GM23338 (cell line): ENCODE data around the gene TMEM244. TPM values are rescaled to one million over a fixed set of nuclear protein-coding genes. Genes with fewer than 3 reads are reported as not detected.

Experiments used
- ATAC-seq: fragments of 200-7000 bp; cut with Tn5 transposase; 3 replicates; pipeline ENCODE4 v1.9.1; 2020
- DNase-seq: peaks from one replicate; pipeline ENCODE4 v3.0.0-alpha.2; 2015; ENCODE audit warnings: low spot score
- H2AFZ ChIP-seq: fragments of 200-600 bp; sonication (generic); 2 replicates; pipeline ENCODE4 v1.8.0; 2016; ENCODE audit warnings: antibody characterized with exemption, mild to moderate bottlenecking, moderate library complexity
- H3F3A ChIP-seq: fragments of 200-600 bp; sonication (generic); replicated peaks from 2 replicates; pipeline ENCODE4 v1.8.0; 2017; ENCODE audit warnings: antibody characterized with exemption, mixed run types, low read depth
- H3K27ac ChIP-seq: fragments of 200-600 bp; sonication (generic); 2 replicates; pipeline ENCODE4 v1.6.1; 2016; ENCODE audit warnings: low read depth
- H3K27me3 ChIP-seq: fragments of 200-600 bp; sonication (generic); 2 replicates; pipeline ENCODE4 v1.8.0; 2016; ENCODE audit warnings: mild to moderate bottlenecking, mixed run types, moderate library complexity; ENCODE audit not compliant: insufficient read depth
- H3K36me3 ChIP-seq: fragments of 200-600 bp; sonication (generic); 2 replicates; pipeline ENCODE4 v1.8.0; 2016; ENCODE audit warnings: mild to moderate bottlenecking; ENCODE audit not compliant: insufficient read depth
- H3K4me1 ChIP-seq: fragments of 200-600 bp; sonication (generic); 2 replicates; pipeline ENCODE4 v1.8.0; 2016; ENCODE audit warnings: mild to moderate bottlenecking, moderate library complexity; ENCODE audit not compliant: insufficient read depth
- H3K4me2 ChIP-seq: fragments of 200-600 bp; sonication (generic); 2 replicates; pipeline ENCODE4 v1.7.1; 2017; ENCODE audit warnings: mixed run types
- H3K4me3 ChIP-seq: fragments of 200-600 bp; sonication (generic); 2 replicates; pipeline ENCODE4 v1.6.1; 2016; ENCODE audit warnings: mixed run types
- H3K79me2 ChIP-seq: fragments of 200-600 bp; sonication (generic); replicated peaks from 2 replicates; pipeline ENCODE4 v1.8.0; 2017; ENCODE audit warnings: mild to moderate bottlenecking; ENCODE audit not compliant: insufficient read depth
- H3K9me2 ChIP-seq: fragments of 200-600 bp; sonication (generic); 2 replicates; pipeline ENCODE4 v1.8.0; 2017; ENCODE audit not compliant: insufficient read depth
- H4K20me1 ChIP-seq: fragments of 200-600 bp; sonication (generic); replicated peaks from 2 replicates; pipeline ENCODE4 v1.8.0; 2017; ENCODE audit warnings: mild to moderate bottlenecking; ENCODE audit not compliant: insufficient read depth
- H3K27ac Mint-ChIP-seq: 2 replicates; pipeline ENCODE4 v1.8.0; 2020; ENCODE audit warnings: inconsistent platforms, mild to moderate bottlenecking, moderate library complexity, mixed read lengths
- H3K27me3 Mint-ChIP-seq: 3 replicates; pipeline ENCODE4 v1.8.0; 2022; ENCODE audit warnings: low read depth, mild to moderate bottlenecking, moderate library complexity, mixed read lengths, inconsistent platforms; ENCODE audit not compliant: insufficient read depth, poor library complexity
- H3K36me3 Mint-ChIP-seq: 3 replicates; pipeline ENCODE4 v1.8.0; 2021; ENCODE audit warnings: low read depth, mild to moderate bottlenecking, inconsistent platforms, moderate library complexity, mixed read lengths
- H3K4me1 Mint-ChIP-seq: 3 replicates; pipeline ENCODE4 v1.8.0; 2020; ENCODE audit warnings: mild to moderate bottlenecking, inconsistent platforms, mixed read lengths
- H3K4me3 Mint-ChIP-seq: 3 replicates; pipeline ENCODE4 v1.8.0; 2021; ENCODE audit warnings: moderate library complexity, mild to moderate bottlenecking, inconsistent platforms, mixed read lengths
- H3K9me3 Mint-ChIP-seq: 3 replicates; pipeline ENCODE4 v1.8.0; 2020; ENCODE audit warnings: moderate library complexity, mild to moderate bottlenecking, inconsistent platforms, mixed read lengths
- NANOG ChIP-seq: IDR thresholded peaks from 2 replicates; pipeline ENCODE4 v1.6.1; 2016; ENCODE audit warnings: antibody characterized with exemption, borderline replicate concordance
- POLR2AphosphoS5 ChIP-seq: IDR thresholded peaks from 2 replicates; pipeline ENCODE4 v1.6.1; 2016; ENCODE audit warnings: antibody characterized with exemption, low read depth
- STAT1 ChIP-seq: IDR thresholded peaks from one replicate; pipeline ENCODE4 v1.6.1; 2016; ENCODE audit warnings: antibody characterized with exemption; ENCODE audit not compliant: unreplicated experiment
- ZNF114 ChIP-seq: fragments of 250-450 bp; sonication (Bioruptor Pico); IDR thresholded peaks from 2 replicates; pipeline ENCODE4 v1.5.0; 2020; ENCODE audit warnings: mild to moderate bottlenecking, moderate library complexity
- polyA plus RNA-seq: library from polyadenylated mRNA; unstranded; fragments of >200 nt; fragmentation: Nextera tagmentation; extraction: Ambion mirVana; gene quantifications from 2 replicates; pipeline ENCODE4 v1.2.1, GENCODE V29; 2016
- total RNA-seq: library from RNA; depleted of rRNA; stranded (reverse); fragments of >200 nt; shearing (Covaris generic); gene quantifications from 2 replicates; pipeline ENCODE4 v1.2.3, GENCODE V29; 2014
- TF ChIP-seq, protein P1 (sequence below): fragments of 250-450 bp; sonication (Bioruptor Pico); IDR thresholded peaks from 2 replicates; pipeline ENCODE4 v1.5.0; 2020; ENCODE audit warnings: mild to moderate bottlenecking, moderate library complexity
- TF ChIP-seq, protein P2 (sequence below), 2 experiments: fragments of 200-600 bp in 1 of 2; sonication (generic) in 1 of 2; conservative IDR thresholded peaks; 2 replicates each; pipeline versions ENCODE4 v1.5.1 to v1.6.1; 2016 to 2017; ENCODE audit warnings: antibody characterized with exemption in 2 of 2, low read depth in 2 of 2, mild to moderate bottlenecking in 2 of 2, moderate library complexity in 1 of 2

The TMEM244 gene
- total and polyA plus RNA-seq, 2 experiments from 2014 or later: not detected

DNA sequence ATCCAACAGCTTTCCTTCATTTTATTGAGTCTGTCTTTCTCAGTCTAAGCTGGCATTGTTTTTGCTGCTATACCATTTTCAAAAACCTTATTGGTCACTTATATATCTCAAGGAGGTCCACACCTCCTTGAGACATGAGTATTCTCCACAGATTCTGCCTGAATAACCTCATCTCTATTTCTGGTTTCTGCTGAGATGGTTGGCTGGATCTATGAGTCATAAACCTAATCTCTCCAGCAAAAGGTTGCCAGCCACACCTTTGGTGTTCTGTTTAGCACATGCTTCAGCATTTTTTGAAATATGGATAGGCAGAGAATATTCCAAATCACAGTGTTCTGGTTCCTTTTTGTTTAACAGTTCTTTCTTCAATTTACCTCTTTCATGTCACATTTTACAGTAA, 40.8 kb upstream of the TMEM244 start:
- TF ChIP-seq ZNF114 (CRISPR knock-in tag): no peak
- TF ChIP-seq POLR2AphosphoS5: no peak
- TF ChIP-seq, protein P1, sequence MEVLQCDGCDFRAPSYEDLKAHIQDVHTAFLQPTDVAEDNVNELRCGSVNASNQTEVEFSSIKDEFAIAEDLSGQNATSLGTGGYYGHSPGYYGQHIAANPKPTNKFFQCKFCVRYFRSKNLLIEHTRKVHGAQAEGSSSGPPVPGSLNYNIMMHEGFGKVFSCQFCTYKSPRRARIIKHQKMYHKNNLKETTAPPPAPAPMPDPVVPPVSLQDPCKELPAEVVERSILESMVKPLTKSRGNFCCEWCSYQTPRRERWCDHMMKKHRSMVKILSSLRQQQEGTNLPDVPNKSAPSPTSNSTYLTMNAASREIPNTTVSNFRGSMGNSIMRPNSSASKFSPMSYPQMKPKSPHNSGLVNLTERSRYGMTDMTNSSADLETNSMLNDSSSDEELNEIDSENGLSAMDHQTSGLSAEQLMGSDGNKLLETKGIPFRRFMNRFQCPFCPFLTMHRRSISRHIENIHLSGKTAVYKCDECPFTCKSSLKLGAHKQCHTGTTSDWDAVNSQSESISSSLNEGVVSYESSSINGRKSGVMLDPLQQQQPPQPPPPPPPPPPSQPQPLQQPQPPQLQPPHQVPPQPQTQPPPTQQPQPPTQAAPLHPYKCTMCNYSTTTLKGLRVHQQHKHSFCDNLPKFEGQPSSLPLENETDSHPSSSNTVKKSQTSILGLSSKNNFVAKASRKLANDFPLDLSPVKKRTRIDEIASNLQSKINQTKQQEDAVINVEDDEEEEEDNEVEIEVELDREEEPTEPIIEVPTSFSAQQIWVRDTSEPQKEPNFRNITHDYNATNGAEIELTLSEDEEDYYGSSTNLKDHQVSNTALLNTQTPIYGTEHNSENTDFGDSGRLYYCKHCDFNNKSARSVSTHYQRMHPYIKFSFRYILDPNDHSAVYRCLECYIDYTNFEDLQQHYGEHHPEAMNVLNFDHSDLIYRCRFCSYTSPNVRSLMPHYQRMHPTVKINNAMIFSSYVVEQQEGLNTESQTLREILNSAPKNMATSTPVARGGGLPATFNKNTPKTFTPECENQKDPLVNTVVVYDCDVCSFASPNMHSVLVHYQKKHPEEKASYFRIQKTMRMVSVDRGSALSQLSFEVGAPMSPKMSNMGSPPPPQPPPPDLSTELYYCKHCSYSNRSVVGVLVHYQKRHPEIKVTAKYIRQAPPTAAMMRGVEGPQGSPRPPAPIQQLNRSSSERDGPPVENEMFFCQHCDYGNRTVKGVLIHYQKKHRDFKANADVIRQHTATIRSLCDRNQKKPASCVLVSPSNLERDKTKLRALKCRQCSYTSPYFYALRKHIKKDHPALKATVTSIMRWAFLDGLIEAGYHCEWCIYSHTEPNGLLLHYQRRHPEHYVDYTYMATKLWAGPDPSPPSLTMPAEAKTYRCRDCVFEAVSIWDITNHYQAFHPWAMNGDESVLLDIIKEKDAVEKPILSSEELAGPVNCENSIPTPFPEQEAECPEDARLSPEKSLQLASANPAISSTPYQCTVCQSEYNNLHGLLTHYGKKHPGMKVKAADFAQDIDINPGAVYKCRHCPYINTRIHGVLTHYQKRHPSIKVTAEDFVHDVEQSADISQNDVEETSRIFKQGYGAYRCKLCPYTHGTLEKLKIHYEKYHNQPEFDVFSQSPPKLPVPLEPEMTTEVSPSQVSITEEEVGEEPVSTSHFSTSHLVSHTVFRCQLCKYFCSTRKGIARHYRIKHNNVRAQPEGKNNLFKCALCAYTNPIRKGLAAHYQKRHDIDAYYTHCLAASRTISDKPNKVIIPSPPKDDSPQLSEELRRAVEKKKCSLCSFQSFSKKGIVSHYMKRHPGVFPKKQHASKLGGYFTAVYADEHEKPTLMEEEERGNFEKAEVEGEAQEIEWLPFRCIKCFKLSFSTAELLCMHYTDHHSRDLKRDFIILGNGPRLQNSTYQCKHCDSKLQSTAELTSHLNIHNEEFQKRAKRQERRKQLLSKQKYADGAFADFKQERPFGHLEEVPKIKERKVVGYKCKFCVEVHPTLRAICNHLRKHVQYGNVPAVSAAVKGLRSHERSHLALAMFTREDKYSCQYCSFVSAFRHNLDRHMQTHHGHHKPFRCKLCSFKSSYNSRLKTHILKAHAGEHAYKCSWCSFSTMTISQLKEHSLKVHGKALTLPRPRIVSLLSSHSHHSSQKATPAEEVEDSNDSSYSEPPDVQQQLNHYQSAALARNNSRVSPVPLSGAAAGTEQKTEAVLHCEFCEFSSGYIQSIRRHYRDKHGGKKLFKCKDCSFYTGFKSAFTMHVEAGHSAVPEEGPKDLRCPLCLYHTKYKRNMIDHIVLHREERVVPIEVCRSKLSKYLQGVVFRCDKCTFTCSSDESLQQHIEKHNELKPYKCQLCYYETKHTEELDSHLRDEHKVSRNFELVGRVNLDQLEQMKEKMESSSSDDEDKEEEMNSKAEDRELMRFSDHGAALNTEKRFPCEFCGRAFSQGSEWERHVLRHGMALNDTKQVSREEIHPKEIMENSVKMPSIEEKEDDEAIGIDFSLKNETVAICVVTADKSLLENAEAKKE (CRISPR knock-in tag): no peak
- TF ChIP-seq NANOG: no peak
- TF ChIP-seq, protein P2, sequence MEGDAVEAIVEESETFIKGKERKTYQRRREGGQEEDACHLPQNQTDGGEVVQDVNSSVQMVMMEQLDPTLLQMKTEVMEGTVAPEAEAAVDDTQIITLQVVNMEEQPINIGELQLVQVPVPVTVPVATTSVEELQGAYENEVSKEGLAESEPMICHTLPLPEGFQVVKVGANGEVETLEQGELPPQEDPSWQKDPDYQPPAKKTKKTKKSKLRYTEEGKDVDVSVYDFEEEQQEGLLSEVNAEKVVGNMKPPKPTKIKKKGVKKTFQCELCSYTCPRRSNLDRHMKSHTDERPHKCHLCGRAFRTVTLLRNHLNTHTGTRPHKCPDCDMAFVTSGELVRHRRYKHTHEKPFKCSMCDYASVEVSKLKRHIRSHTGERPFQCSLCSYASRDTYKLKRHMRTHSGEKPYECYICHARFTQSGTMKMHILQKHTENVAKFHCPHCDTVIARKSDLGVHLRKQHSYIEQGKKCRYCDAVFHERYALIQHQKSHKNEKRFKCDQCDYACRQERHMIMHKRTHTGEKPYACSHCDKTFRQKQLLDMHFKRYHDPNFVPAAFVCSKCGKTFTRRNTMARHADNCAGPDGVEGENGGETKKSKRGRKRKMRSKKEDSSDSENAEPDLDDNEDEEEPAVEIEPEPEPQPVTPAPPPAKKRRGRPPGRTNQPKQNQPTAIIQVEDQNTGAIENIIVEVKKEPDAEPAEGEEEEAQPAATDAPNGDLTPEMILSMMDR (conservative IDR thresholded peaks at IDR 0.05; ENCODE audit: low read depth in 2 of 2): no peak
- TF ChIP-seq STAT1: no peak

More for the DNA sequence above, 40.8 kb upstream of the TMEM244 start:
- no peaks in the 10 kb centered on the region for H4K20me1 ChIP-seq
- Mint-ChIP-seq H3K27ac (no peak overlapping the region), H3K27me3 (peaks cover 2% of the 10 kb centered on the region), H3K36me3 (no peaks in the 10 kb centered on the region), H3K4me3 (no peak overlapping the region), H3K9me3 (no peaks in the 10 kb centered on the region), H3K4me1 (peaks cover 3% of the 10 kb centered on the region; the same call in 2 of the 3 replicates)
- H3K9me2 ChIP-seq: no peaks in the 10 kb centered on the region
- DNase-seq (no peak), ATAC-seq (no peak)
- no peak overlapping the region for H3K27ac ChIP-seq
- H3F3A ChIP-seq: no peaks in the 10 kb centered on the region
- H3K27me3 ChIP-seq: no peaks in the 10 kb centered on the region
- H3K79me2 ChIP-seq: no peaks in the 10 kb centered on the region
- H3K4me1 ChIP-seq: no peaks in the 10 kb centered on the region
- no peak overlapping the region for H2AFZ ChIP-seq
- no peak overlapping the region for H3K4me3 ChIP-seq
- no peaks in the 10 kb centered on the region for H3K36me3 ChIP-seq
- H3K4me2 ChIP-seq: no peak overlapping the region
